Stimulated activated CD4-positive, alpha-beta T cell treated with anti-CD3 and anti-CD28 coated beads, Interleukin-4, amount 100 ng/mL, for 48 hours (primary cell): ENCODE results near the gene RBFOX1.

ENCODE experiments used
- DNase-seq, 2 donors: peaks; one replicate each; pipeline ENCODE4 v3.0.0-alpha.2; 2020; ENCODE audit warnings: low read depth in 2 of 2

RBFOX1 gene

GRCh38 chr16:7332611-7333010 is at the start of gene RBFOX1:
TSS of gene RBFOX1 (plus strand) at chr16:7332845.
- no peak for DNase-seq

GRCh38 chr16:7284780-7285179 is 47.9 kb upstream of the RBFOX1 start:
- no peak for DNase-seq

- no peak for DNase-seq
Measured at GRCh38 chr16:7285520-7285919, 47.1 kb upstream of the RBFOX1 start.

GRCh38 chr16:7289299-7289698 is 43.3 kb upstream of the RBFOX1 start:
- DNase-seq = no peak

GRCh38 chr16:7290682-7291081 is 42.0 kb upstream of the RBFOX1 start:
- DNase-seq = no peak

GRCh38 chr16:7294020-7294419 is 38.6 kb upstream of the RBFOX1 start:
- no peak for DNase-seq

GRCh38 chr16:7303052-7303610 is 29.5 kb upstream of the RBFOX1 start:
- DNase-seq = no peak

- no peak for DNase-seq
Measured at GRCh38 chr16:7303660-7304200, 28.9 kb upstream of the RBFOX1 start.

GRCh38 chr16:7304279-7304678 is 28.4 kb upstream of the RBFOX1 start:
- DNase-seq = no peak

- no peak for DNase-seq
Measured at GRCh38 chr16:7304958-7305357, 27.7 kb upstream of the RBFOX1 start.

GRCh38 chr16:7313170-7313569 is 19.5 kb upstream of the RBFOX1 start:
- DNase-seq = no peak

- DNase-seq = no peak
Measured at GRCh38 chr16:7314163-7314562, 18.5 kb upstream of the RBFOX1 start.

- DNase-seq = no peak
Measured at GRCh38 chr16:7315813-7316212, 16.8 kb upstream of the RBFOX1 start.

GRCh38 chr16:7316281-7316888 is 16.3 kb upstream of the RBFOX1 start:
- no peak for DNase-seq

GRCh38 chr16:7317982-7318381 is 14.7 kb upstream of the RBFOX1 start:
- DNase-seq = no peak

GRCh38 chr16:7318686-7319085 is 14.0 kb upstream of the RBFOX1 start:
- no peak for DNase-seq

GRCh38 chr16:7319514-7319913 is 13.1 kb upstream of the RBFOX1 start:
- DNase-seq = no peak

GRCh38 chr16:7321661-7322060 is 11.0 kb upstream of the RBFOX1 start:
- no peak for DNase-seq

- DNase-seq = no peak
Measured at GRCh38 chr16:7324321-7324720, 8.3 kb upstream of the RBFOX1 start.

GRCh38 chr16:7325834-7326233 is 6.8 kb upstream of the RBFOX1 start:
- no peak for DNase-seq

- no peak for DNase-seq
Measured at GRCh38 chr16:7330709-7331108, 1.9 kb upstream of the RBFOX1 start.

GRCh38 chr16:7331997-7332396 is 648 bp upstream of the RBFOX1 start:
- DNase-seq = no peak

GRCh38 chr16:7333180-7333725 is 608 bp downstream of the RBFOX1 start:
- DNase-seq = no peak
